ENCODE results near the gene DUSP22. TPM values are rescaled to one million over a fixed set of nuclear protein-coding genes. Genes with fewer than 3 reads are reported as not detected.

Gene DUSP22
- total and polyA plus RNA-seq, 2 donors (not counting 1 experiment from before 2014, with no cell fraction given) = 117 to 133 TPM

GRCh38 chr6:362231-362923 is 70.1 kb downstream of the DUSP22 start:
- H3K27me3 ChIP-seq (replicated peaks in 1 of 4; ENCODE audit: control extremely low read depth in 1 of 4, control insufficient read depth in 3 of 4, insufficient read depth in 4 of 4, low read length in 3 of 4) = no peaks in the 10 kb centered on the region
- H2AFZ ChIP-seq (ENCODE audit: insufficient read depth, low read depth, low read length, poor library complexity, severe bottlenecking) = no peak overlapping the region
- Mint-ChIP-seq H3K27ac (no peak overlapping the region), H3K9me3 (ENCODE audit: insufficient read depth) (no peaks in the 10 kb centered on the region), H3K4me1 (peaks cover 79% of the 10 kb centered on the region), H3K27me3 (peaks cover 7% of the 10 kb centered on the region), H3K4me3 (no peak overlapping the region)
- H3K9me3 ChIP-seq (ENCODE audit: control extremely low read depth in 1 of 3, control insufficient read depth in 2 of 3, insufficient read depth in 1 of 3, low read length in 2 of 3) = peaks cover 0 to 29% (median 0%) of the 10 kb centered on the region in 3 donors
- H3K27ac ChIP-seq (ENCODE audit: low read length in 2 of 2) = no peak overlapping the region
- H3K36me3 ChIP-seq (replicated peaks in 1 of 2; ENCODE audit: control extremely low read depth in 1 of 2, control insufficient read depth in 1 of 2, extremely low read depth in 1 of 2, insufficient read depth in 2 of 2, low read length in 1 of 2) = no peaks in the 10 kb centered on the region
- intact Hi-C loops (cut with micrococcal nuclease) = no loop called here
- TF ChIP-seq CTCF (IDR thresholded peaks at IDR 0.05) (no peak), EZH2 (IDR thresholded peaks at IDR 0.05; ENCODE audit: borderline replicate concordance, insufficient read depth, low read depth, low read length, poor library complexity, severe bottlenecking) (no peak)
- H3K4me3 ChIP-seq (ENCODE audit: control extremely low read depth in 1 of 5, extremely low read depth in 1 of 5, insufficient read depth in 1 of 5, low read depth in 2 of 5, low read length in 4 of 5) = no peak overlapping the region
- no peaks in the 10 kb centered on the region for H4K20me1 ChIP-seq (ENCODE audit: control insufficient read depth, insufficient read depth, low read length, poor library complexity, severe bottlenecking)
- H3K4me2 ChIP-seq (replicated peaks; ENCODE audit: low read depth, low read length, poor library complexity, severe bottlenecking) = no peak overlapping the region
- DNase-seq = no peak
- 88% methylated on average over 12 of the region's 14 CpGs for WGBS (ENCODE audit: insufficient coverage)
- H3K4me1 ChIP-seq (ENCODE audit: control insufficient read depth in 2 of 2, insufficient read depth in 2 of 2, low read length in 2 of 2) = peaks cover 45 to 67% of the 10 kb centered on the region in 2 donors
- no peak for ATAC-seq (ENCODE audit: low read depth)
- H3K79me2 ChIP-seq (ENCODE audit: control insufficient read depth, insufficient read depth, low read length) = no peaks in the 10 kb centered on the region
- ChIA-PET CTCF (interaction anchor here (0.7 to 2.0 kb wide), 2 partner anchors 10 to 14 kb away, joined by 4 read pairs; no protein-coding TSS in a partner anchor), POLR2A (no interaction called here)
- H3K9ac ChIP-seq (ENCODE audit: low read length) = no peak overlapping the region

DNA sequence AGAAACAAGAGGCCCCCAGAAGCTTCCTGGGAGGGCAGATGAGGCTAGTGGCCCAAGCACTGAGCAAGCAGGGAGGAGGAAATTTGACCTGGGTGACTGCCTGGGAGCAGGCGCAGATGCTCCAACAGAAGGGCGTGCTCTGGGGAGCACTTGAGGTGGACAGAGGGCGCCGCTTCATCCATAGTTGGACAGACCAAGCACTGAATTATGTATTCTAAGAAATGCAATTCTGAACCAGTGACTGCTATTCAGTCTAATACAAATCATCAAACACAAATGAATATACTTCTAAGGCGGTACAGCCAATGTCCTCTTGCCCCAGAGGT is 70.6 kb downstream of the DUSP22 start:
- H3K4me3 ChIP-seq (ENCODE audit: control extremely low read depth in 1 of 5, extremely low read depth in 1 of 5, insufficient read depth in 1 of 5, low read depth in 2 of 5, low read length in 4 of 5) = no peak overlapping the region
- H3K9me3 ChIP-seq (ENCODE audit: control extremely low read depth in 1 of 3, control insufficient read depth in 2 of 3, insufficient read depth in 1 of 3, low read length in 2 of 3) = peaks cover 0 to 24% (median 0%) of the 10 kb centered on the region in 3 donors
- H3K27me3 Mint-ChIP-seq = peaks cover 7% of the 10 kb centered on the region
- H3K4me1 ChIP-seq (ENCODE audit: control insufficient read depth in 2 of 2, insufficient read depth in 2 of 2, low read length in 2 of 2) = peaks cover 39 to 62% of the 10 kb centered on the region in 2 donors
- H3K27ac Mint-ChIP-seq = no peak overlapping the region
- no peak for TF ChIP-seq EZH2 (IDR thresholded peaks at IDR 0.05; ENCODE audit: borderline replicate concordance, insufficient read depth, low read depth, low read length, poor library complexity, severe bottlenecking)
- TF ChIP-seq CTCF (IDR thresholded peaks at IDR 0.05) = no peak
- peaks cover 74% of the 10 kb centered on the region for H3K4me1 Mint-ChIP-seq
- no peak for DNase-seq
- no peaks in the 10 kb centered on the region for H3K36me3 ChIP-seq (replicated peaks in 1 of 2; ENCODE audit: control extremely low read depth in 1 of 2, control insufficient read depth in 1 of 2, extremely low read depth in 1 of 2, insufficient read depth in 2 of 2, low read length in 1 of 2)
- H3K9ac ChIP-seq (ENCODE audit: low read length) = no peak overlapping the region
- ChIA-PET CTCF (interaction anchor here (2.0 kb wide), 1 partner anchor 14 kb away, joined by 4 read pairs; no protein-coding TSS in a partner anchor), POLR2A (no interaction called here)
- H2AFZ ChIP-seq (ENCODE audit: insufficient read depth, low read depth, low read length, poor library complexity, severe bottlenecking) = no peak overlapping the region
- no peak overlapping the region for H3K4me3 Mint-ChIP-seq
- intact Hi-C loops (cut with micrococcal nuclease) = no loop called here
- no peak overlapping the region for H3K27ac ChIP-seq (ENCODE audit: low read length in 2 of 2)
- no peaks in the 10 kb centered on the region for H4K20me1 ChIP-seq (ENCODE audit: control insufficient read depth, insufficient read depth, low read length, poor library complexity, severe bottlenecking)
- no peak overlapping the region for H3K4me2 ChIP-seq (replicated peaks; ENCODE audit: low read depth, low read length, poor library complexity, severe bottlenecking)
- ATAC-seq (ENCODE audit: low read depth) = no peak
- H3K9me3 Mint-ChIP-seq (ENCODE audit: insufficient read depth) = no peaks in the 10 kb centered on the region
- 75% methylated on average over 5 of the region's 5 CpGs for WGBS (ENCODE audit: insufficient coverage)
- no peaks in the 10 kb centered on the region for H3K27me3 ChIP-seq (replicated peaks in 1 of 4; ENCODE audit: control extremely low read depth in 1 of 4, control insufficient read depth in 3 of 4, insufficient read depth in 4 of 4, low read length in 3 of 4)
- no peaks in the 10 kb centered on the region for H3K79me2 ChIP-seq (ENCODE audit: control insufficient read depth, insufficient read depth, low read length)
